K562 (cell line): ENCODE measurements around the gene PLPP7. TPM values are rescaled to one million over a fixed set of nuclear protein-coding genes. Genes with fewer than 3 reads are reported as not detected.
A peak's percentile ranks its signal among the peaks of the same experiment; 100 is the strongest.

ENCODE experiments used
- ATAC-seq: fragments of 200-7000 bp; cut with Tn5 transposase; 3 replicates; pipeline ENCODE4 v1.9.1; 2020; ENCODE audit warnings: moderate library complexity
- BruUV-seq: library from RNA; stranded (reverse); fragments of 400-500 nt; replicated peaks from 2 replicates; lab custom pipeline; 2021; lab: Mats Ljungman, UMichigan
- CTCF ChIA-PET: fragments of 300-600 bp; formaldehyde crosslinking; extraction: SDS; loops from one replicate; lab custom pipeline; 2021; ENCODE audit warnings: low intra/inter-chr PET ratio; lab: Yijun Ruan, JAX
- POLR2A ChIA-PET: fragments of 300-600, 350-650 bp; sonication (Branson Sonifier 250); formaldehyde crosslinking; extraction: SDS; loops from one replicate; lab custom pipeline; 2021; ENCODE audit warnings: antibody characterized with exemption, inconsistent platforms; lab: Yijun Ruan, JAX
- DNase-seq, 4 experiments: peaks; one replicate each; pipeline versions ENCODE4 v3.0.0 to v3.0.0-alpha.2; 2011 to 2018; ENCODE audit warnings: low spot score in 3 of 4, mixed read lengths in 3 of 4; ENCODE audit errors: extremely low read depth in 1 of 4
- FAIRE-seq: peaks from 2 replicates; lab custom pipeline; 2011; peaks lifted over from hg19 to GRCh38; lab: Jason Lieb, UNC
- H2AFZ ChIP-seq: 2 replicates; pipeline ENCODE4 v1.6.0; 2011; ENCODE audit warnings: low read depth, low read length, control low read depth, inconsistent platforms
- H3K27ac ChIP-seq: fragments of 200-600 bp; 3 replicates; pipeline ENCODE4 v1.8.0; 2011; ENCODE audit warnings: low read depth, mild to moderate bottlenecking, control low read depth, inconsistent platforms, low read length, moderate library complexity, mixed read lengths; ENCODE audit errors: extremely low read depth
- H3K27me3 ChIP-seq, 2 experiments: fragments of 300-600 bp in 1 of 2; 2 replicates in 1 of 2; 3 replicates in 1 of 2; pipeline versions ENCODE4 v1.6.0 to v1.8.0; 2011; ENCODE audit warnings: inconsistent platforms in 2 of 2, low read length in 2 of 2, mild to moderate bottlenecking in 1 of 2, mixed read lengths in 1 of 2, moderate library complexity in 1 of 2; ENCODE audit not compliant: control insufficient read depth in 2 of 2, insufficient read depth in 2 of 2
- H3K36me3 ChIP-seq: fragments of 300-600 bp; 3 replicates; pipeline ENCODE4 v1.8.0; 2011; ENCODE audit warnings: mild to moderate bottlenecking, low read length, inconsistent platforms; ENCODE audit not compliant: control insufficient read depth, insufficient read depth
- H3K4me1 ChIP-seq, 2 experiments: fragments of 200-600 bp in 1 of 2; replicated peaks in 1 of 2; 2 replicates in 1 of 2; 3 replicates in 1 of 2; pipeline versions ENCODE4 v1.5.1 to v1.8.0; 2011; ENCODE audit warnings: inconsistent platforms in 2 of 2, low read length in 2 of 2, mild to moderate bottlenecking in 1 of 2, mixed read lengths in 1 of 2, moderate library complexity in 1 of 2; ENCODE audit not compliant: control insufficient read depth in 2 of 2, insufficient read depth in 2 of 2
- H3K4me2 ChIP-seq: 2 replicates; pipeline ENCODE4 v1.6.1; 2011; ENCODE audit warnings: low read length, control low read depth, inconsistent platforms, mixed read lengths; ENCODE audit not compliant: insufficient read depth
- H3K4me3 ChIP-seq: fragments of 200-600 bp; sonication (generic), shearing (Covaris generic); 2 replicates; pipeline ENCODE4 v1.5.1; 2016; ENCODE audit warnings: control low read depth, inconsistent platforms
- H3K79me2 ChIP-seq: fragments of 200-600 bp; 3 replicates; pipeline ENCODE4 v1.8.0; 2011; ENCODE audit warnings: low read length, inconsistent platforms; ENCODE audit not compliant: control insufficient read depth, insufficient read depth
- H3K9ac ChIP-seq, 2 experiments: 2 replicates each; pipeline versions ENCODE4 v1.6.0 to v1.6.1; 2011; ENCODE audit warnings: low read depth in 2 of 2, low read length in 2 of 2, control low read depth in 1 of 2, inconsistent platforms in 1 of 2, mild to moderate bottlenecking in 1 of 2, mixed read lengths in 1 of 2; ENCODE audit not compliant: insufficient read depth in 1 of 2
- H3K9me1 ChIP-seq: one replicate; pipeline ENCODE4 v1.6.0; 2011; ENCODE audit warnings: inconsistent platforms, mild to moderate bottlenecking, low read length, moderate library complexity; ENCODE audit not compliant: control insufficient read depth, insufficient read depth
- H3K9me3 ChIP-seq: replicated peaks from 2 replicates; pipeline ENCODE4 v1.5.1; 2011; ENCODE audit warnings: low read depth, low read length, inconsistent platforms; ENCODE audit not compliant: control insufficient read depth, insufficient read depth
- H4K20me1 ChIP-seq: replicated peaks from 2 replicates; pipeline ENCODE4 v1.6.1; 2011; ENCODE audit warnings: low read length, inconsistent platforms, mixed read lengths; ENCODE audit not compliant: control insufficient read depth, insufficient read depth
- CREBBP ChIP-seq: IDR thresholded peaks from one replicate; pipeline ENCODE4 v1.6.1; 2012; ENCODE audit warnings: low read depth, mild to moderate bottlenecking, control low read depth, inconsistent platforms, low read length
- EZH2 ChIP-seq: IDR thresholded peaks from 2 replicates; pipeline ENCODE4 v1.6.1; 2012; ENCODE audit warnings: low read depth, mild to moderate bottlenecking, inconsistent platforms, low read length, borderline replicate concordance
- MLX ChIP-seq, 2 experiments: fragments of 450-650 bp in 1 of 2; sonication (generic) in 1 of 2; formaldehyde crosslinking; conservative IDR thresholded peaks; 2 replicates each; pipeline versions ENCODE4 v1.4.0 to v1.8.1; 2020 to 2022; ENCODE audit warnings: mild to moderate bottlenecking in 1 of 2, missing genetic modification reagents in 1 of 2
- RAD51 ChIP-seq: fragments of 450-650 bp; IDR thresholded peaks from 2 replicates; pipeline ENCODE4 v1.7.1; 2016; ENCODE audit warnings: low read depth, mild to moderate bottlenecking, borderline replicate concordance
- TOE1 ChIP-seq, 2 experiments: fragments of 450-650 bp in 1 of 2; sonication (generic) in 1 of 2; formaldehyde crosslinking in 1 of 2; IDR thresholded peaks; 2 replicates each; pipeline versions ENCODE4 v1.7.1 to v1.8.0; 2016 to 2022; ENCODE audit warnings: borderline replicate concordance in 2 of 2, mild to moderate bottlenecking in 2 of 2, antibody characterized with exemption in 1 of 2, inconsistent platforms in 1 of 2, low read depth in 1 of 2, missing genetic modification reagents in 1 of 2, moderate library complexity in 1 of 2
- ZNF586 ChIP-seq: fragments of 450-650 bp; formaldehyde crosslinking; conservative IDR thresholded peaks from 2 replicates; pipeline ENCODE4 v1.4.0; 2020; ENCODE audit warnings: mild to moderate bottlenecking, moderate library complexity
- WGBS: fragments of 100-300 bp; shearing (Covaris generic); methylation state at CpG from one replicate; pipeline ENCODE4 v1.1.6; 2016; ENCODE audit warnings: low coverage, mixed read lengths; ENCODE audit not compliant: insufficient coverage; ENCODE audit errors: missing lambda C conversion rate; 5-methylcytosine and 5-hydroxymethylcytosine counted together
- in situ Hi-C: fragments of 300-500 bp; cut with MboI; formaldehyde crosslinking; loops from 4 replicates; pipeline ENCODE4 v1.15.0; 2018; ENCODE audit warnings: inconsistent platforms, mixed read lengths
- intact Hi-C: fragments of 100-400 bp; cut with micrococcal nuclease; formaldehyde crosslinking; loops from 2 replicates; pipeline ENCODE4 v1.14.2; 2022
- polyA plus RNA-seq, 8 experiments: library from polyadenylated mRNA; depleted of rRNA in 4 of 8; stranded (reverse) in 5 of 8; unstranded in 3 of 8; fragments of >200 nt; fragmentation: Nextera tagmentation in 2 of 8; fragmentation: Illumina TruSeq in 1 of 8; extraction: Ambion mirVana in 2 of 8; extraction: Trizol in 1 of 8; gene quantifications; 2 replicates each; pipeline versions ENCODE4 v1.2.1 to v1.2.3, GENCODE V29; 2011 to 2014; ENCODE audit warnings: inconsistent platforms in 1 of 8, missing spikeins in 1 of 8
- total RNA-seq, 7 experiments: library from RNA; depleted of rRNA in 6 of 7; stranded (reverse); fragments of >200 nt in 6 of 7; fragmentation: Illumina TruSeq in 2 of 7; extraction: Trizol in 2 of 7; gene quantifications; 2 replicates each; pipeline versions ENCODE4 v1.2.1 to v1.2.3, GENCODE V29; 2011 to 2021; ENCODE audit warnings: low replicate concordance in 1 of 7

Gene PLPP7
- total and polyA plus RNA-seq, 9 of the 15 experiments (the other 6 are each of a cell fraction or from before 2014, with no cell fraction given), result 0.09 to 0.93 (median 0.18) TPM; not detected in 4

- no TSS peak for BruUV-seq
- in situ Hi-C loops (no loop called here), intact Hi-C loops (loop anchor here (5.0 kb wide), 1 partner anchor 168 kb away; no protein-coding TSS in a partner anchor)
- TF ChIP-seq RAD51, result no peak
- TF ChIP-seq MLX (CRISPR knock-in tag; conservative IDR thresholded peaks at IDR 0.05), result peak in 1 of 2 experiments; percentile 81; a peak in 1 of 4 replicates
- TF ChIP-seq CREBBP, result no peak
- TF ChIP-seq ZNF586 (CRISPR knock-in tag), result no peak
- no peak for TF ChIP-seq TOE1 (IDR thresholded peaks at IDR 0.05; ENCODE audit: borderline replicate concordance)
- TF ChIP-seq TOE1 (CRISPR knock-in tag; IDR thresholded peaks at IDR 0.05; ENCODE audit: borderline replicate concordance, low read depth), result no peak
- no peak for TF ChIP-seq EZH2
- DNase-seq, result peak in 1 of 4 experiments; percentile 39
- Histone ChIP-seq H2AFZ (peak overlapping the region; percentile 92), H3K9me1 (peaks cover 8% of the 10 kb centered on the region), H3K27me3 (peaks cover 3 to 13% of the 10 kb centered on the region in 2 experiments; a peak in 3 of 5 replicates), H3K79me2 (peaks cover 22% of the 10 kb centered on the region), H3K9ac (no peak overlapping the region), H4K20me1 (no peaks in the 10 kb centered on the region), H3K9me3 (no peaks in the 10 kb centered on the region), H3K4me3 (no peak overlapping the region), H3K27ac (no peak overlapping the region), H3K4me2 (no peak overlapping the region), H3K36me3 (peaks cover 2% of the 10 kb centered on the region; the same call in 1 of the 3 replicates), H3K4me1 (peaks cover 17 to 60% of the 10 kb centered on the region in 2 experiments)
- CTCF ChIA-PET, result interaction anchor here (0.7 kb wide), 1 partner anchor 21 kb away, joined by 5 read pairs; no protein-coding TSS in a partner anchor
- POLR2A ChIA-PET, result interaction anchor here (0.6 to 2.7 kb wide), 10 partner anchors 10 to 217 kb away, joined by 3 to 12 read pairs (median 4); partner anchors contain the start of gene PLPP7
- 72% methylated on average over 19 of the region's 19 CpGs for WGBS
- no peak for ATAC-seq
- no peak for FAIRE-seq
Measured at GRCh38 chr9:131279863-131280570, 9.5 kb upstream of the PLPP7 start.
